Activated CD4-positive, CD25-positive, alpha-beta regulatory T cell treated with anti-CD3 and anti-CD28 coated beads, Interleukin-2, amount 50 U/mL, for 16 hours (primary cell): ENCODE results near the gene MYDGF.
"Not testable (repeated sequence)": the region's sequence is repeated elsewhere in the genome, so short reads cannot be mapped to it uniquely, and the experiment has no call there.

ENCODE experiments used
- DNase-seq: peaks from one replicate; pipeline ENCODE4 v3.0.0-alpha.2; 2020; ENCODE audit warnings: low read depth, low spot score

MYDGF gene

DNA sequence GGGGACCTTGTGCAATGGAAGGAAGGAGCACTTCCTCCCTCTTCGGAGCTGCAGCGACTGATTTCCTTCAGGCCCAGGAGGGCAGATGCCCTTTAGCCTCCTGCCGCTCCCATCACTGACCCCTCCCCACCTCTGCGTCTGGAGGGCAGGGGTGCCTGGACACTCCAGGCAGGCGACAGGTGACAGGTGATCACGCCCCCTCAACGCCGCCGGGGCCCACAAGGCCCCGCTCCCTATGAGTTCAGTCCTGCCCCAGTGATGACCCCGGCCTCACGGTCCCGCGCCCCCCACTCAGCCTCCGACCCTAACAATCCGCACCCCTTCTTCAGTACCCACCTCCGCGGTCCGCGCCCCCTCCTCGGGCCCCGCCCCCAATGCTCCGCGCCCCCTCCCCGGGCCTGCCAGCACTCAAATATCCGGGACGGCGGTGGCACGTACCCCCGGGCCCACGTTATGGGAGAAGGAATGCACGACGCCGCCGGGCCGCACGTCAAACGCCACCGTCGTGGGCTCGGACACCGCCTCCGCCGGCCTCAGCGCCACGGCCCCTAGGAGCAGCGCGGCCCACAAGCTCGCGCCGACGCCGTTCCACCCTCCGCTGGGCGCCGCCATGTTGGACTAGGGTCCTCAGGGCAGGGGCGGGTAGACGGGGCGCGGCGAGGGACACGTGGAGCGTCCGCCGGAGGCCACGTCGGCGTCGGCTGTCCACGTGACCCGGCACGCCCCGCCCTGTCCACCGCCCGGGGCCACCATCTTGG is at the start of gene MYDGF:
TSS of gene MYDGF (minus strand) at position 620 of the 758 bp plus-strand sequence. CDS start at position 612, 8 bp downstream.
- DNase-seq = peak; percentile 83

- DNase-seq = no peak
Measured at GRCh38 chr19:4719499-4719866, 49.3 kb upstream of the MYDGF start.

- no peak for DNase-seq
Measured at GRCh38 chr19:4717966-4718701, 48.0 kb upstream of the MYDGF start.

DNA sequence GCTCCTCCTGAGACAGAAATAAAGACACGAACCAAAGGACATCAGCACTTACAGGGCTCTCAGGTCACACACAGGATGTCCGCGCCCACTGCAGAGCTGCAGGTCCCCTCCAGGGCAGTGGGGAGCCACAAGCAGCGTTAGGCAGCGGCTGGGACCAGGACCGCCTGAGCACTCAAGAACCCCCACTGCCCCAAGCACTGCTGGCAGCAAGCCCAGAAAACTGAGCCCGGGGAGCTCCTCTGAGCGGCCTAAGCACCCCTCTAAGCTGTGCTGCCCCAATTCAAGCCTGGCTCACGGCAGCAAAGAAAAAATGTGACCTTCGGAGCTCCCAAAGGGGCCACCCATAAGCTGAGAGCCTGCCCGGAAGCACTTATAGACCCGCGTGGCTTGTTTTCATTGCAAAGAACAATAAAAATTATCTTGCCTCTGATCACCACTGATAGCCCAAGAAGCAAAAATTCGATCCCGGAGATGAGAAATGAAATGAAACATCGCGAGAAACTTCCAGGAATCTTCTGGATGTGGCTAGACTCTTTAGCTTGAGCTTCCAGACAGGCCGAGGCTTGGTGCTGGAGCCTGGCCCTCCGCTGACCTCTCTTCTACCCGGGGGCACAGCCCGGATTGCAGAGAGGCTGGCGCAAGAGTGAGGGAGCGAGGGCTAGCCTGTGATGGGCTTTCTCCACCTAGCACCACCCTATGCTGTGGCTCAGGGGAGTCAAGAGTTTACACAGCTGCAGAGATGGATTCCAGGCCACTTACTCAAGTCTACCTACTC is 47.2 kb upstream of the MYDGF start:
- no peak for DNase-seq

- no peak for DNase-seq
Measured at GRCh38 chr19:4715529-4716221, 45.5 kb upstream of the MYDGF start.

GRCh38 chr19:4715178-4715528 is 45.0 kb upstream of the MYDGF start:
- DNase-seq = not testable (repeated sequence)

DNA sequence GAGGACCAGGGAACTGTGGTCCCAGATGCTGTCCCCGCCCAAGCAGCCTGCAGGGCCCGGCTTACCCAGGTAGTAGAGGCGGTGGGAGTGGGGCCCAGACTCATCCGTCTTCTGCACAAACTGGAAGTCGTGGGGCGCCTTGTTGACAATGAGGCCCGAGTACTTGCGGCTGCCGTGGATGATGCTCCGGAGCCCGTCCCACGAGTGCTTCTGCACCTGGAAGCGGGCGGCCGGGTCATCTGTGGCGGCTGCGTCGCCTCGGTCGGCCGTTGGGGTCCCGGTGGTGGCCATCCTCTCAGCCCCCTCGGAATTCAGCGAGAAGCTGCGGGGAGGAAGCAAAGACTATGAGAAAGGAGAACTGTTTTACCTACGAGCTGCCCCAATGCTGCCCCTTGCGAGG is 43.9 kb upstream of the MYDGF start:
- no peak for DNase-seq

GRCh38 chr19:4713384-4713951 is 43.3 kb upstream of the MYDGF start:
- no peak for DNase-seq

- DNase-seq = no peak
Measured at GRCh38 chr19:4712771-4713170, 42.6 kb upstream of the MYDGF start.

GRCh38 chr19:4711211-4711610 is 41.1 kb upstream of the MYDGF start:
- no peak for DNase-seq

DNA sequence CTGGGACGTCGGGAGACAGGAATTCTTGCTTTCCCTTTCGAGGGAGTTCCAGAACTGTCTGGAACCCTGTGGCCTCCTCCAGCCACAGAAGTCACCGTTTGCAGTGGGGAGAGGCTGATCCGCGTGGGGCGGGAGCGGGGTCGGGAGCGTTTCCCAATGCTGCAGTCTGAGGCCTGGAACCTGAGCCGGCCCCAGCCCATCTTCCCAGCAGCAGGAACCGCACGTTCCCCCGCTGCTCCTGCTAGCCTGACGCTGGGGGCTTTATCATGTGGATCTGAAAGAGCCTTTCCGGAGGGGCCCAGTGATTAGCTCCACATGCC is 40.1 kb upstream of the MYDGF start:
- no peak for DNase-seq

GRCh38 chr19:4709440-4710280 is 39.5 kb upstream of the MYDGF start:
- DNase-seq = no peak

DNA sequence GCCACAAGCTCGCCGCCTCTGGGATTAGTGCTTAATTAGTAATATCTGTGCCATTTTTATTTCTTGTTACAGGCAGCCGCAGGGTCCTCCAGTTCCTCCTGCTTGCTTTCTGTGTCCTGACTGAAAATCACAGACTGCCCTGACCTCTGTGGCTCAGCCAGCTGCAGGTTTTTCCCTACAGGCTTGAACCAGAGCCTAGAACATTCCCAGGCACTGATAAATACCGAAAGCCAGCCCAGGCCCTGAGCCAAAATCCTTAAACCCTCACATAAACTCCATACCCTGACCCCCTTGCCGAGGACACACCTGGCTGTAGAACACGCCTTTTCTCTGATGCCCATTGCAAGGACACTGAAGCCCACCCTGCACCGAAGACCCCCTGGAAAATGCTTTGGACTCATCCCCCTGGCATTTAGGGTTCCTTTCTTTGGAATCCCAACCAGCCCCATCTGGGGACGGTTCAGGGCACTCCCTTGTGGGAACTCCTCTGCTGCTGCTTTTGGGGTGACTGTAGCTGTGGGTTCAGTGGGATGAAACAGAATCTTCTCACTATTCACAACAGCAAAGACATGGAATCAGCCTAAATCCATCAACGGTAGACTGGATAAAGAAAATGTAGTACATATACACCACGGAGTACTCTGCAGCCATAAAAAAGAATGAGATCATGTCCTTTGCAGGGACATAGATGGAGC is 38.0 kb upstream of the MYDGF start:
- DNase-seq = no peak

DNA sequence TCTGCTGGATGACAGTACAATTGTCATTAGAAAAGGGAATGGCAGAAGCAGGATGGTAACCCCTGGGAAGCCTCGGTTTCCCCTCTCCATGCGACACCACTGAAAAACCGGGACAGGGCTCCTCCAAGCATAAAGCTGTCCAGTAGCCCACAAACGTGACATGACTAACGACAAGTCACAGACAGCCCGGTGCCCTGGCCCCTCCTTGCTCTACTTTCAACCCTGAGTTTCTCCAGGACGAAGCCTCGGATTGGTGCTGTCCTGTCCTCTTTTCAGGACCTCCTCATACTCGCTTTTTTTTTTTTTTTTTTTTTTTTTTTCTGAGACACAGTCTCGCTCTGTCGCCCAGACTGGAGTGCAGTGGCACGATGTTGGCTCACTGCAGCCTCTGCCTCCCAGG is 37.2 kb upstream of the MYDGF start:
- DNase-seq = no peak

DNA sequence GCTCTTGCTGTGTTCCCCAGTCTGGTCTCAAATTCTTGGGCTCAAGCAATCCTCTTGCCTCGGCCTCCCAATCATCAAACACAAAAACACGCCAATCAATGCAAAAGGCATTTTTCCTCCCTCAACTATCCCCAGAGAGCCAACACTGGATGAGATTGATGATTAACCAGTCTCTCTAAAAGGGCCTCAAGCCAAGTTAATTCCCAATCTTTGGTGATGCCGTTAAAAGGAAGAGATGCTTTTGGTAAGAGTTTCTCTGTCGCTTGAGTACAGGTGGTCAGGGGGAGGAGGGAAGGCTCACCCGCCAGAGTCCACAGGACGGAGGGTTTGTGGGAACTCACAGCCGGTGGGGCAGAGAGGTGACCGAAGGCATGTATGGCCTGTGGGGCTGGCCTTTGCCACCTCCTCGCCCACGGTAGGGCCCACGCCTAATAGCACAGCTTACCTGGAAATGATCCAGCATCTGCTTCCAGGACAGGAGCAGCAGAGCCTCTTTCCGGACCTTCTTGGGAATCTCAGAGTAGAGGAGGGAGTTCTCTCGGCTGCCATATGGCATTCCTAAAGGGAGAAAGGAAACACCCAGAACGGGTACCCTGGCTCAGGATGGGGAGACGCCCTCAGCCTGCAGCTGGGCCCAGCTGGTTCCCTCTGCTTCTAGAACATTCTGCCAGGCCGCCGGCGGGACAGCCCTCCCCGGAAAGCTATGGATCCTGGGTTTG is 35.4 kb upstream of the MYDGF start:
- DNase-seq = no peak

GRCh38 chr19:4704317-4704673 is 34.2 kb upstream of the MYDGF start:
- no peak for DNase-seq

GRCh38 chr19:4703671-4704316 is 33.7 kb upstream of the MYDGF start:
- DNase-seq = no peak

- DNase-seq = no peak
Measured at GRCh38 chr19:4702764-4703163, 32.6 kb upstream of the MYDGF start.

- DNase-seq = no peak
Measured at GRCh38 chr19:4701557-4701956, 31.4 kb upstream of the MYDGF start.
